GM12878 (cell line): ENCODE results near the gene LRGUK. TPM values are rescaled to one million over a fixed set of nuclear protein-coding genes. Genes with fewer than 3 reads are reported as not detected.

Experiments
- ATAC-seq: fragments of 200-7000 bp; cut with Tn5 transposase; 3 replicates; pipeline ENCODE4 v1.9.1; 2020; ENCODE audit warnings: mild to moderate bottlenecking, moderate library complexity
- BruUV-seq: library from RNA; stranded (reverse); fragments of 400-500 nt; replicated peaks from 2 replicates; lab custom pipeline; 2021; lab: Mats Ljungman, UMichigan
- CTCF ChIA-PET: fragments of 300-600 bp; sonication (Branson Sonifier 250); formaldehyde crosslinking; extraction: SDS; loops from one replicate; lab custom pipeline; 2021; ENCODE audit warnings: inconsistent platforms; lab: Yijun Ruan, JAX
- POLR2A ChIA-PET: fragments of 350-600 bp; formaldehyde crosslinking; extraction: SDS; loops from one replicate; lab custom pipeline; 2021; ENCODE audit warnings: inconsistent platforms; lab: Charles Lee
- RAD21 ChIA-PET: fragments of 300-600 bp; sonication (Branson Sonifier 250); formaldehyde crosslinking; loops from one replicate; lab custom pipeline; 2023; ENCODE audit warnings: antibody characterized with exemption; ENCODE audit not compliant: unreplicated experiment; lab: Charles Lee
- SMC1A ChIA-PET: fragments of 300-600 bp; sonication (Branson Sonifier 250); formaldehyde crosslinking; loops from one replicate; lab custom pipeline; 2023; ENCODE audit not compliant: unreplicated experiment, uncharacterized antibody; lab: Charles Lee
- DNase-seq: peaks from one replicate; pipeline ENCODE4 v3.0.0-alpha.2; 2011; ENCODE audit warnings: low read depth, low spot score
- FAIRE-seq: peaks from 3 replicates; lab custom pipeline; 2011; peaks lifted over from hg19 to GRCh38; lab: Jason Lieb, UNC
- H2AFZ ChIP-seq: 2 replicates; pipeline ENCODE4 v1.6.0; 2011; ENCODE audit warnings: low read depth, low read length, control low read depth; ENCODE audit not compliant: control insufficient read depth
- H3K27ac ChIP-seq: 2 replicates; pipeline ENCODE4 v1.5.1; 2011; ENCODE audit warnings: control low read depth; ENCODE audit not compliant: control insufficient read depth, insufficient read depth
- H3K27me3 ChIP-seq, 2 experiments: replicated peaks in 1 of 2; 2 replicates each; pipeline versions ENCODE4 v1.6.0 to v1.6.1; 2011; ENCODE audit warnings: low read length in 1 of 2; ENCODE audit not compliant: control insufficient read depth in 2 of 2, insufficient read depth in 2 of 2
- H3K36me3 ChIP-seq, 2 experiments: 2 replicates each; pipeline ENCODE4 v1.5.1; 2011; ENCODE audit warnings: low read length in 1 of 2; ENCODE audit not compliant: control insufficient read depth in 2 of 2, insufficient read depth in 2 of 2
- H3K4me1 ChIP-seq: 2 replicates; pipeline ENCODE4 v1.6.1; 2011; ENCODE audit warnings: mild to moderate bottlenecking, low read length, moderate library complexity, mixed read lengths; ENCODE audit not compliant: control insufficient read depth, insufficient read depth
- H3K4me2 ChIP-seq: 2 replicates; pipeline ENCODE4 v1.6.0; 2011; ENCODE audit warnings: control low read depth; ENCODE audit not compliant: control insufficient read depth, insufficient read depth
- H3K4me3 ChIP-seq: fragments of 200-600 bp; sonication (generic); 2 replicates; pipeline ENCODE4 v1.5.1; 2016
- H3K79me2 ChIP-seq: 2 replicates; pipeline ENCODE4 v1.6.0; 2011; ENCODE audit warnings: low read length; ENCODE audit not compliant: control insufficient read depth, insufficient read depth
- H3K9ac ChIP-seq: 2 replicates; pipeline ENCODE4 v1.8.0; 2011; ENCODE audit warnings: low read length, control low read depth, mixed read lengths; ENCODE audit not compliant: control insufficient read depth, insufficient read depth
- H3K9me3 ChIP-seq: replicated peaks from 3 replicates; pipeline ENCODE4 v1.5.1; 2011; ENCODE audit warnings: mild to moderate bottlenecking, low read length; ENCODE audit not compliant: control insufficient read depth, insufficient read depth
- H4K20me1 ChIP-seq: 2 replicates; pipeline ENCODE4 v1.6.0; 2011; ENCODE audit not compliant: control insufficient read depth, insufficient read depth
- E4F1 ChIP-seq: fragments of 450-650 bp; IDR thresholded peaks from 2 replicates; pipeline ENCODE4 v1.6.1; 2018; ENCODE audit warnings: borderline replicate concordance, mild to moderate bottlenecking; ENCODE audit not compliant: partially characterized antibody
- ETV6 ChIP-seq, 2 experiments: fragments of 450-650 bp in 1 of 2; IDR thresholded peaks in 1 of 2; conservative IDR thresholded peaks in 1 of 2; 2 replicates each; pipeline ENCODE4 v1.6.1; 2014; ENCODE audit warnings: antibody characterized with exemption in 1 of 2, borderline replicate concordance in 1 of 2, low read depth in 1 of 2, mild to moderate bottlenecking in 1 of 2, moderate library complexity in 1 of 2
- MEF2A ChIP-seq: IDR thresholded peaks from 2 replicates; pipeline ENCODE4 v1.6.1; 2011; ENCODE audit warnings: low read depth, mild to moderate bottlenecking, low read length, moderate library complexity; ENCODE audit not compliant: insufficient read depth
- NR2F1 ChIP-seq: fragments of 450-650 bp; conservative IDR thresholded peaks from 2 replicates; pipeline ENCODE4 v1.6.1; 2017; ENCODE audit warnings: mild to moderate bottlenecking
- PML ChIP-seq: IDR thresholded peaks from 2 replicates; pipeline ENCODE4 v1.6.1; 2012; ENCODE audit warnings: low read length, inconsistent platforms
- RB1 ChIP-seq: fragments of 450-650 bp; formaldehyde crosslinking; IDR thresholded peaks from 2 replicates; pipeline ENCODE4 v1.6.1; 2017; ENCODE audit warnings: mild to moderate bottlenecking, borderline replicate concordance
- SPI1 ChIP-seq: IDR thresholded peaks from 2 replicates; pipeline ENCODE4 v1.6.1; 2011; ENCODE audit warnings: low read depth, mild to moderate bottlenecking, low read length, moderate library complexity, borderline replicate concordance; ENCODE audit not compliant: insufficient read depth
- STAT1 ChIP-seq: fragments of 450-650 bp; conservative IDR thresholded peaks from 2 replicates; pipeline ENCODE4 v1.6.1; 2014; ENCODE audit warnings: antibody characterized with exemption, mild to moderate bottlenecking
- USF1 ChIP-seq: IDR thresholded peaks from 2 replicates; pipeline ENCODE4 v1.6.1; 2011; ENCODE audit warnings: borderline replicate concordance, low read depth, mild to moderate bottlenecking, moderate library complexity, mixed read lengths, low read length; ENCODE audit not compliant: insufficient read depth; ENCODE audit errors: extremely low read length
- WGBS: methylation state at CpG from one replicate; pipeline ENCODE4 v1.1.6; 2016; ENCODE audit warnings: low lambda C conversion rate; ENCODE audit not compliant: insufficient replicate concordance, insufficient coverage; ENCODE audit errors: missing lambda C conversion rate; 5-methylcytosine and 5-hydroxymethylcytosine counted together
- in situ Hi-C: fragments of 300-500 bp; cut with MboI; formaldehyde crosslinking; loops from 9 replicates; pipeline ENCODE4 v1.14.3; 2018; ENCODE audit warnings: mixed read lengths
- intact Hi-C: fragments of 100-400 bp; cut with micrococcal nuclease; formaldehyde crosslinking; loops from one replicate; pipeline ENCODE4 v1.14.2; 2022; ENCODE audit not compliant: unreplicated experiment
- polyA plus RNA-seq, 11 experiments: library from polyadenylated mRNA; depleted of rRNA in 4 of 11; unstranded in 6 of 11; stranded (reverse) in 5 of 11; fragments of >200 nt; fragmentation: Nextera tagmentation in 4 of 11; fragmentation: Illumina TruSeq in 1 of 11; extraction: Ambion mirVana in 4 of 11; extraction: Trizol in 1 of 11; gene quantifications; 1 replicate in 1 of 11; 2 replicates in 10 of 11; pipeline versions ENCODE4 v1.2.1 to v1.2.3, GENCODE V29; 2011 to 2016; ENCODE audit warnings: inconsistent platforms in 2 of 11, missing spikeins in 2 of 11, low read depth in 1 of 11
- total RNA-seq, 4 experiments: library from RNA; depleted of rRNA in 3 of 4; stranded (reverse); fragments of >200 nt in 3 of 4; fragmentation: Illumina TruSeq in 1 of 4; extraction: Trizol in 1 of 4; gene quantifications; 2 replicates each; pipeline versions ENCODE4 v1.2.1 to v1.2.3, GENCODE V29; 2013 to 2021

Gene LRGUK
- total and polyA plus RNA-seq, 10 of the 15 experiments (the other 5 are each of a cell fraction or from before 2014, with no cell fraction given), result 0.04 to 0.14 (median 0.08) TPM; not detected in 3

GRCh38 chr7:134101716-134102115 lies 25.4 kb upstream of the LRGUK start:
- ChIA-PET POLR2A (no interaction called here), SMC1A (interaction anchor here (1.2 kb wide), 1 partner anchor 12 kb away, joined by 4 read pairs; no protein-coding TSS in a partner anchor), RAD21 (interaction anchor here (1.0 kb wide), 1 partner anchor 16 kb away, joined by 4 read pairs; no protein-coding TSS in a partner anchor), CTCF (no interaction called here)
- Histone ChIP-seq H3K4me2 (no peak overlapping the region), H2AFZ (no peak overlapping the region), H3K27ac (no peak overlapping the region), H3K79me2 (no peaks in the 10 kb centered on the region), H3K36me3 (no peaks in the 10 kb centered on the region), H3K27me3 (no peaks in the 10 kb centered on the region), H3K4me3 (no peak overlapping the region), H3K9me3 (no peaks in the 10 kb centered on the region), H3K4me1 (no peaks in the 10 kb centered on the region), H4K20me1 (no peaks in the 10 kb centered on the region), H3K9ac (no peak overlapping the region)
- FAIRE-seq (no peak), DNase-seq (no peak), ATAC-seq (peak; percentile 28; the same call in 2 of the 3 replicates)
- in situ Hi-C loops (no loop called here), intact Hi-C loops (no loop called here)
- 19% methylated on average over 3 of the region's 3 CpGs for WGBS
- TF ChIP-seq NR2F1, result no peak
- TF ChIP-seq MEF2A, result no peak
- no peak for TF ChIP-seq RB1
- TF ChIP-seq ETV6 (conservative IDR thresholded peaks at IDR 0.05 in 1 of 2, IDR thresholded peaks at IDR 0.05 in 1 of 2; ENCODE audit: borderline replicate concordance in 1 of 2, low read depth in 1 of 2), result no peak
- TF ChIP-seq SPI1, result peak; percentile 42; the same call in 1 of the 2 replicates
- BruUV-seq, result no TSS peak

DNA sequence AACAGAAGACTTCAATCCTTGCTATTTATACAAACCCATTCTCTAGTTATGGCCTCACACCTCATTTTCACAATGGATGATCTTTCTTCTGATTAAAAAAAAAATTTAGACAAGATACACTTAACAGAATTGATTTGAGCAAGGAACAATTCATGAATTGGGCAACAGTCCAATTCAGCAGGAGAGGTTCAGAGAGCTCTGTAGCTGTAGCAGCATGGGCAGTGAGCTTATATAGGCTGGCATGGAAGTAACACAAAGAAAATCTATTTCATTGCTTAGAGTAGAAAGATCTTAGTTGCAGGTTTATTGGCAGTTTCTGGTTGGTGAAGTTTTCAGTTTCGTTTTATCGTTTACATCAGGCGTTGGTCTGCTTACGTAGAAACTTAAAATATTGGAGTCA lies 23.0 kb upstream of the LRGUK start:
- BruUV-seq, result no TSS peak
- Histone ChIP-seq H3K9me3 (no peaks in the 10 kb centered on the region), H3K27me3 (no peaks in the 10 kb centered on the region), H4K20me1 (no peaks in the 10 kb centered on the region), H3K36me3 (no peaks in the 10 kb centered on the region), H3K27ac (no peak overlapping the region), H3K79me2 (no peaks in the 10 kb centered on the region), H3K4me1 (no peaks in the 10 kb centered on the region), H3K4me2 (no peak overlapping the region), H2AFZ (no peak overlapping the region), H3K9ac (no peak overlapping the region), H3K4me3 (no peak overlapping the region)
- ChIA-PET RAD21 (no interaction called here), SMC1A (no interaction called here), POLR2A (no interaction called here), CTCF (no interaction called here)
- TF ChIP-seq USF1 (no peak), STAT1 (no peak), SPI1 (no peak), MEF2A (no peak), PML (no peak), E4F1 (no peak)
- DNase-seq (no peak), ATAC-seq (no peak), FAIRE-seq (no peak)
- in situ Hi-C loops, result no loop called here
- intact Hi-C loops, result no loop called here
- 92% methylated on average over 4 of the region's 4 CpGs for WGBS
